HUES64 (cell line): ENCODE measurements around the gene SLC12A5.

ENCODE experiments used
- H3K27ac ChIP-seq: 2 replicates; pipeline ENCODE4 v1.7.0; 2013; ENCODE audit warnings: low read depth, low read length, inconsistent platforms
- H3K27me3 ChIP-seq: 2 replicates; pipeline ENCODE4 v1.6.1; 2013; ENCODE audit warnings: mild to moderate bottlenecking, low read length; ENCODE audit not compliant: insufficient read depth
- H3K36me3 ChIP-seq: 2 replicates; pipeline ENCODE4 v1.6.1; 2013; ENCODE audit warnings: mild to moderate bottlenecking, low read length; ENCODE audit not compliant: insufficient read depth
- H3K4me1 ChIP-seq: 2 replicates; pipeline ENCODE4 v1.6.1; 2013; ENCODE audit warnings: mild to moderate bottlenecking, low read length, moderate library complexity; ENCODE audit not compliant: insufficient read depth
- H3K4me3 ChIP-seq: 2 replicates; pipeline ENCODE4 v1.5.1; 2013; ENCODE audit warnings: mild to moderate bottlenecking, low read length, moderate library complexity
- H3K9ac ChIP-seq: 2 replicates; pipeline ENCODE4 v1.6.1; 2013; ENCODE audit warnings: mild to moderate bottlenecking, low read depth, low read length
- H3K9me3 ChIP-seq: 2 replicates; pipeline ENCODE4 v1.6.1; 2013; ENCODE audit warnings: low read depth, low read length; ENCODE audit not compliant: insufficient read depth
- WGBS: fragments of 150-250, 120-280 bp; methylation state at CpG from one replicate; pipeline ENCODE4 v1.1.7; 2013; ENCODE audit warnings: missing lambda C conversion rate; 5-methylcytosine and 5-hydroxymethylcytosine counted together

The SLC12A5 gene

GRCh38 chr20:46018112-46018511, 10.9 kb upstream of the SLC12A5 start:
- Histone ChIP-seq H3K36me3 (no peaks in the 10 kb centered on the region), H3K27ac (no peak overlapping the region), H3K27me3 (peaks cover 21% of the 10 kb centered on the region), H3K4me1 (no peaks in the 10 kb centered on the region), H3K9ac (no peak overlapping the region), H3K4me3 (no peak overlapping the region), H3K9me3 (no peaks in the 10 kb centered on the region)
- WGBS, result 84% methylated on average over 4 of the region's 4 CpGs

- Histone ChIP-seq H3K4me3 (no peak overlapping the region), H3K27ac (no peak overlapping the region), H3K27me3 (peaks cover 22% of the 10 kb centered on the region), H3K9ac (no peak overlapping the region), H3K9me3 (no peaks in the 10 kb centered on the region), H3K4me1 (no peaks in the 10 kb centered on the region), H3K36me3 (no peaks in the 10 kb centered on the region)
- WGBS, result 84% methylated on average over 6 of the region's 6 CpGs
Measured at GRCh38 chr20:46018611-46019010, 10.4 kb upstream of the SLC12A5 start.

- no peak overlapping the region for H3K9ac ChIP-seq
- H3K27ac ChIP-seq, result no peak overlapping the region
- 86% methylated on average over 4 of the region's 4 CpGs for WGBS
- H3K4me3 ChIP-seq, result no peak overlapping the region
- H3K36me3 ChIP-seq, result no peaks in the 10 kb centered on the region
- H3K9me3 ChIP-seq, result no peaks in the 10 kb centered on the region
- H3K4me1 ChIP-seq, result no peaks in the 10 kb centered on the region
- peaks cover 31% of the 10 kb centered on the region for H3K27me3 ChIP-seq
Measured at GRCh38 chr20:46020555-46020954, 8.5 kb upstream of the SLC12A5 start.

DNA sequence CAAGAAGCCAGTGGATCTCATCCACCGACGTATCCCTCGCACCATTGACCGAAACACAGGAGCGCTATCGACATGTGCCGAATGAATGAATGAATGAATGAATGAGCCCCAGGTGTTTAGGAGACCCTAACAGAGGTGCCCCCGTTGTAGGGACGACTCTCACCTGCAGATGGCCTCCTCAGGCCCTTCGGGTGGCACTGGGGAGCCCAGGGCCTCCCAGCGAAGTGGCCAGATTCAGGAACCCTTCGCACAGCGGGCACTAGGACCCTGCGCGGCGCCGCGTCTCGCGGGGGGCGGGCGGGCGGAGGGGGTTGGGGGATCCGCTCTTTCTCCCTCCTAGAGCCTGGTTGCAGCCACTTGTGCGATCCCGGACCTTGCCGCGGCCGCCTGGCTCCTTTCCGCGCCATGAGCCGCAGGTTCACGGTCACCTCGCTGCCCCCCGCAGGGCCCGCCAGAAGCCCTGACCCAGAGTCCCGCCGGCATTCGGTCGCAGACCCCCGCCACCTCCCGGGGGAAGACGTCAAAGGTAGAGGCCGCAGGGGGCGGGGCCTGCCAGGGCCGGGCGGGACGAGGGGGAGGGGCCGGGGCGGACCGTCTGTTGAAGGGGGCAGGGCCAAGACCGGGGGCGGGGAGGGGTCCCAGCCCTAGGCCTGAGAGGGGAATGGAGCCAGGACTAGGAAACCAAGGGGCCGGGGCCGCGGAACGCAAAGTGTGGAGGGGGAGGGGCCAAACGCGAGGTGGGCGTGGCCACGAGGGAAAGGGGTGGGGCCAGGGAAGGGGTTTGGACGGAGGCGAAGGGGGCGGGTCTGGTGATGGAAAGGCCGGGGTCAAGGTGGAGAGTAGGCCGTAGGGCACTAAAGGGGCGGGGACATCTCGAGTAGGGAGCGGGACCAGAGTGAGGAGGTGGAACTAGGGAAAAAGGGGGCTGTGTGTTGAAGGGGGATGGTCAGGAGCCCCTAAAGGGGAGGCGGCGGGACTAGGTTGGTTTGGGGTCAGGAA, 7.4 kb upstream of the SLC12A5 start:
- H3K27me3 ChIP-seq, result peaks cover 42% of the 10 kb centered on the region
- H3K36me3 ChIP-seq, result no peaks in the 10 kb centered on the region
- 6% methylated on average over 71 of the region's 71 CpGs for WGBS
- H3K9ac ChIP-seq, result peak overlapping the region; percentile 55; the same call in 1 of the 2 replicates
- H3K4me3 ChIP-seq, result peak overlapping the region; percentile 76
- H3K9me3 ChIP-seq, result no peaks in the 10 kb centered on the region
- peak overlapping the region; percentile 86 for H3K27ac ChIP-seq
- H3K4me1 ChIP-seq, result no peaks in the 10 kb centered on the region

DNA sequence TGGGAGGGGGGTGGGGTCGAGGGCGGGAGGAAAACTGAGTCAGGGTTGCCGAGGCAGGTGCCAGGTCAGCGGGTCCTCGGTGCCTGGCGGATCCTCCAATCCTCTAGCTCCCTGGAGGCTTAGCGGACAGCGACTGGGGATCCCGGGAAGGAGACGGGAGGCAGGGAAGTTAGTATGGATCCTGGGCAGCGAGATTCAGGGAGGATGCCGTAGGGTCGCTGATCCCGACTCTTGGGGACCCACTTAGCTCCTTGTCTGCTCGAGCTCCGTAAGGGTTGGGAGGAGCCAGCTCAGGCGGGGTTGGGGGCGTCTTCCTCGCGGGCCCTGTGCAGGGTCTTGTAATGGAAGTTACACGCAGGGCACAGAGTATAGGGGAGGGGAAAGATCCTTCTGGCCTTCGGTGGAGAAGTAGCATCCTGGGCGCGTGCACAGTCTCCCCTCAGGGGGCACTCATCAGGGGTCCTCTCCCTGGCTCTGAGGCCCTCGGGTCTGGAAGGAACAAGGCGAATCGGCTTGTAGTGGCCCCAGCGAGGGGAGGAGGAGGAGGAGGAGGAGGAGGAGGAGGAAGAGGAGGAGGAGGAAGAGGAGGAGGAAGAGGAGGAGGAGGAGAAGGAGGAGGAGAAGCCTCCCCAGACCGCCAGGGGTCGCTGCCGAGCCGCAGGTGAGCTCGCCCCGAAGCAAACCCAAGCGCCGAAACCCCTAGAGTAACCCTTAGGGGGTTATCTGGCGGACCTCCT, 6.4 kb upstream of the SLC12A5 start:
- Histone ChIP-seq H3K4me1 (no peaks in the 10 kb centered on the region), H3K27ac (no peak overlapping the region), H3K4me3 (peak overlapping the region; percentile 76), H3K27me3 (peaks cover 51% of the 10 kb centered on the region), H3K36me3 (no peaks in the 10 kb centered on the region), H3K9me3 (no peaks in the 10 kb centered on the region), H3K9ac (no peak overlapping the region)
- WGBS, result 2% methylated on average over 36 of the region's 37 CpGs

DNA sequence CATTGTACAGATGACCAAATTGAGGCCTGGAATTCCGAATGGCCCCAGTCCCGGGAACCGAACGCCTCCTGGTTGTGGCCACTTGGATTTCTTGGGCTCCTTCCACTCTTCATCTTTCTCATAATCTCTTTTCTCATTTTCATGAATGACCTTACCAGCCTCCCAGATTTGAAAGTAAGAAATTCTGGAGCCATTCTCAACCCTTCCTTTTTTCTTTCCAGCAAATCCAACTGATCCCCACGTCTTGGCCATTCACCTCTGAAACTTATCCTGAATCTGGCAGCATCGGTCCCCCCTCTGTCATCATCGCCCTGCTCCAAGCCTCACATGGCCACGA, 5.9 kb upstream of the SLC12A5 start:
- H3K9me3 ChIP-seq, result no peaks in the 10 kb centered on the region
- H3K36me3 ChIP-seq, result no peaks in the 10 kb centered on the region
- H3K4me3 ChIP-seq, result no peak overlapping the region
- no peaks in the 10 kb centered on the region for H3K4me1 ChIP-seq
- H3K9ac ChIP-seq, result no peak overlapping the region
- 36% methylated on average over 8 of the region's 8 CpGs for WGBS
- H3K27ac ChIP-seq, result no peak overlapping the region
- peaks cover 56% of the 10 kb centered on the region for H3K27me3 ChIP-seq

DNA sequence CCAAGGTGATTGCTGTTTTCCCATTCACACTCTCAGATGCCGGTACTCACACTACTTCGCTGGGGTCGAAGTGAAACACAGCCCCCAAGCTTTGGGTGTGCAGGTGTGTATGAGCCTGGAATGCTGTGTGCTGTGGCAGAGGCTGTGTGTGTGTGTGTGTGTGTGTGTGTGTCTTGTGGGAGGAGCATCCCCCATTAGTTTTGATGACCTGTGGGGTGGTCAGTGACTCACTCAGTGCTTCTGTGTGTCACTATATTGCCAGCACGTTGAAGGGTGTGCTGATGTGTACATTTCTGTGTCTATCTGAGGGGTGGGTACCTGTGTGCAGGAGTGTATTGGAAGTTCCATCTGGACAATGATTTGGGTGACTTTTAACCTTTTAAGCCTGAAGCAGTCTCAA, 5.0 kb upstream of the SLC12A5 start:
- Histone ChIP-seq H3K27me3 (peaks cover 65% of the 10 kb centered on the region), H3K9ac (no peak overlapping the region), H3K27ac (no peak overlapping the region), H3K9me3 (no peaks in the 10 kb centered on the region), H3K4me3 (no peak overlapping the region), H3K36me3 (no peaks in the 10 kb centered on the region), H3K4me1 (no peaks in the 10 kb centered on the region)
- WGBS, result 70% methylated on average over 4 of the region's 4 CpGs

- Histone ChIP-seq H3K4me1 (no peaks in the 10 kb centered on the region), H3K27ac (no peak overlapping the region), H3K36me3 (no peaks in the 10 kb centered on the region), H3K9me3 (no peaks in the 10 kb centered on the region), H3K4me3 (no peak overlapping the region), H3K27me3 (peaks cover 79% of the 10 kb centered on the region), H3K9ac (no peak overlapping the region)
- WGBS, result 71% methylated on average over 10 of the region's 10 CpGs
Measured at GRCh38 chr20:46025376-46025783, 3.6 kb upstream of the SLC12A5 start.

DNA sequence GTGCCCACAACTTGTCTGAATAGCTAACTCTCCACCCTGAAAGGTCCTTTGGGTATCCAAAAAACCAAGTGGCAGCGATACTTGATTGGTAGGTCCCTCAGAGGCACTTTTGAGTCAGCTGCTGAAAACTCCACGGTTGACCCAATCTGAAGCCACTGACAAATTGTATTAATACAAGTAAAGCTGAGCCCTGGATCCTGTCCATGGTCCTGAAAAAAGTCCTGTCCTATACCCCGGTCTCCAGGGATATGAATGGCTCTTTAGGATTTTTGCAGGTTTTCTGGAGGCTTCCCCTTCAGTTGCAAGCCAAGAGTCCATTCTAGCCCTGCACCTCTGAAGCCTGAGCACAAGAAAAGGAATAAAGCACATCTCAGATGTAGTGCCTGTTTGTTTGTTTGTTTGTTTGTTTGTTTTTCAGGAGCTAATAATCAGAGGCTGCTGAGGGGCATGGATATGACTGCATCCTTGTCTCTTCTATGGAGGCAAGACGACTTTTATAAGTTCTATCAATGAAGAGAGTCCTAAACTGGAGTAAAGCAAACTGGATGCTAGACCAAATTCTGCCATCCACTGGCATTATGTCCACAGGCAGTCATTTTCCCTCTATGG, 1.7 kb upstream of the SLC12A5 start:
- no peak overlapping the region for H3K4me3 ChIP-seq
- no peaks in the 10 kb centered on the region for H3K9me3 ChIP-seq
- no peak overlapping the region for H3K27ac ChIP-seq
- WGBS, result 31% methylated on average over 4 of the region's 4 CpGs
- peaks cover 94% of the 10 kb centered on the region for H3K27me3 ChIP-seq
- 0 out of 2 replicates have a peak, but pooled peaks cover 3% of the 10 kb centered on the region for H3K4me1 ChIP-seq
- H3K9ac ChIP-seq, result no peak overlapping the region
- no peaks in the 10 kb centered on the region for H3K36me3 ChIP-seq

DNA sequence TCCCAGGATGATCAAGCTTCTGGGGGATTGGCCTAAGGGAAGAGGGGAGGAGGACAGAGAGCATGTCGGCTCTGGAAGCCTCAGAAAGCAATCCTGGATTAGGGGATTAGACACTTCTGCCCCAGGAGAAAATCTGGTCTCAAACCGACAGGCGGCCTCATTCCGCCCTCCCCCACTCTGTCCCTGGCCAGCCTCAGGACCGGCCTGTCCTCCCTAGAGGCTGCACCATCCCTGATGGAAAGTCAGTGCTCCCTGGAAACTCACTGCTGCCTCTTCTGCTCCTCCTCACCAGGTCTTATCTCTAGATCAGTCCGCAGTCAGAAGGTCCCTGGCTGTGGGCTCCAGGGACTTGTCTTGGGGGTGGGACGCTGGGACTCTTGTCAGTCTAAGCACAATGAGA, 905 bp upstream of the SLC12A5 start:
- WGBS, result 82% methylated on average over 7 of the region's 7 CpGs
- Histone ChIP-seq H3K27me3 (peaks cover 100% of the 10 kb centered on the region), H3K4me3 (no peak overlapping the region), H3K9ac (no peak overlapping the region), H3K9me3 (no peaks in the 10 kb centered on the region), H3K36me3 (no peaks in the 10 kb centered on the region), H3K27ac (no peak overlapping the region), H3K4me1 (0 out of 2 replicates have a peak, but pooled peaks cover 3% of the 10 kb centered on the region)
